Placental epithelial cell (primary cell): ENCODE measurements around the gene MYADML2. TPM values are rescaled to one million over a fixed set of nuclear protein-coding genes. Genes with fewer than 3 reads are reported as not detected.

ENCODE experiments used
- total RNA-seq: library from RNA; depleted of rRNA; stranded (reverse); fragments of >200 nt; gene quantifications from 2 replicates; pipeline ENCODE4 v1.2.3, GENCODE V29; 2012

MYADML2 gene
- not detected in 2 replicates for total RNA-seq

GRCh38 chr17:81947189-81947588 is at the start of gene MYADML2:
MYADML2 (minus strand) TSS chr17:81947233; CDS start chr17:81941741, 5,492 bp downstream.

GRCh38 chr17:81977211-81977808 is 30.3 kb upstream of the MYADML2 start, which contains the start of gene ASPSCR1:
ASPSCR1 (plus strand) TSS chr17:81977629; CDS start chr17:81977647, 18 bp downstream.

GRCh38 chr17:81961087-81961511 is 14.1 kb upstream of the MYADML2 start, which contains the start of gene NOTUM:
NOTUM (minus strand) TSS chr17:81961187; CDS start chr17:81960909, 278 bp downstream.

GRCh38 chr17:81927653-81928543 is 19.1 kb downstream of the MYADML2 start, which contains the start of gene MAFG:
MAFG (minus strand) TSS chr17:81927735; CDS start chr17:81923185, 4,550 bp downstream.

GRCh38 chr17:81917565-81918332 is 29.3 kb downstream of the MYADML2 start, which contains the start of gene SIRT7:
SIRT7 (minus strand) TSS chr17:81918176; CDS start chr17:81918131, 45 bp downstream.

GRCh38 chr17:81911277-81911961 is 35.6 kb downstream of the MYADML2 start, which contains the start of gene PCYT2:
PCYT2 (minus strand) TSS chr17:81911399; CDS start chr17:81911355, 44 bp downstream.

GRCh38 chr17:81902023-81902652 is 44.9 kb downstream of the MYADML2 start, which contains the start of gene NPB:
NPB (plus strand) TSS chr17:81902238; CDS start chr17:81902278, 40 bp downstream.

Other genes starting within 250 kb of the MYADML2 start
- gene MRPL12, start 243.9 kb downstream of the MYADML2 start, total RNA-seq = 4.7 and 11.4 TPM in 2 replicates
- gene SLC25A10, start 234.9 kb downstream of the MYADML2 start, total RNA-seq = 9.4 and 19.5 TPM in 2 replicates
- not detected in 2 replicates for gene GCGR, start 143.1 kb downstream of the MYADML2 start, total RNA-seq
- gene MCRIP1, start 113.9 kb downstream of the MYADML2 start, total RNA-seq = 66.7 and 93.8 TPM in 2 replicates
- not detected in 2 replicates for gene PPP1R27, start 112.2 kb downstream of the MYADML2 start, total RNA-seq
- 1,203 and 2,037 TPM in 2 replicates for gene P4HB, start 86.7 kb downstream of the MYADML2 start, total RNA-seq
- gene ARHGDIA, start 75.9 kb downstream of the MYADML2 start, total RNA-seq = 82.1 and 158 TPM in 2 replicates
- gene ALYREF, start 55.6 kb downstream of the MYADML2 start, total RNA-seq = 87.2 and 113 TPM in 2 replicates
- gene ANAPC11, start 55.5 kb downstream of the MYADML2 start, total RNA-seq = 128 and 147 TPM in 2 replicates
- 0.33 and 0.39 TPM in 2 replicates for gene NPB, start 45.0 kb downstream of the MYADML2 start, total RNA-seq
- 22.0 and 51.3 TPM in 2 replicates for gene PCYT2, start 35.8 kb downstream of the MYADML2 start, total RNA-seq
- 27.1 and 38.8 TPM in 2 replicates for gene SIRT7, start 29.1 kb downstream of the MYADML2 start, total RNA-seq
- 5.9 and 11.4 TPM in 2 replicates for gene MAFG, start 19.5 kb downstream of the MYADML2 start, total RNA-seq
- gene PYCR1, start 9.9 kb downstream of the MYADML2 start, total RNA-seq = 99.3 and 195 TPM in 2 replicates
- not detected in 2 replicates for gene NOTUM, start 14.0 kb upstream of the MYADML2 start, total RNA-seq
- 21.0 and 25.9 TPM in 2 replicates for gene ASPSCR1, start 30.4 kb upstream of the MYADML2 start, total RNA-seq
- 13.7 and 40.7 TPM in 2 replicates for gene CENPX, start 75.6 kb upstream of the MYADML2 start, total RNA-seq
- gene LRRC45, start 76.1 kb upstream of the MYADML2 start, total RNA-seq = 13.0 and 18.0 TPM in 2 replicates
- gene RAC3, start 84.4 kb upstream of the MYADML2 start, total RNA-seq = 19.3 and 31.4 TPM in 2 replicates
- gene DCXR, start 90.5 kb upstream of the MYADML2 start, total RNA-seq = 67.1 and 71.8 TPM in 2 replicates
- gene RFNG, start 104.6 kb upstream of the MYADML2 start, total RNA-seq = 33.0 and 46.5 TPM in 2 replicates
- gene GPS1, start 104.7 kb upstream of the MYADML2 start, total RNA-seq = 87.2 and 180 TPM in 2 replicates
- 54.2 and 70.5 TPM in 2 replicates for gene DUS1L, start 118.6 kb upstream of the MYADML2 start, total RNA-seq
- 67.1 and 186 TPM in 2 replicates for gene FASN, start 151.0 kb upstream of the MYADML2 start, total RNA-seq